ENCODE measurements around the gene KCNT1. TPM values are rescaled to one million over a fixed set of nuclear protein-coding genes. Genes with fewer than 3 reads are reported as not detected.
A peak's percentile ranks its signal among the peaks of the same experiment; 100 is the strongest.

The KCNT1 gene
- total and polyA plus RNA-seq, 2 donors (not counting 3 experiments of a cell fraction or from before 2014, with no cell fraction given) = not detected

DNA sequence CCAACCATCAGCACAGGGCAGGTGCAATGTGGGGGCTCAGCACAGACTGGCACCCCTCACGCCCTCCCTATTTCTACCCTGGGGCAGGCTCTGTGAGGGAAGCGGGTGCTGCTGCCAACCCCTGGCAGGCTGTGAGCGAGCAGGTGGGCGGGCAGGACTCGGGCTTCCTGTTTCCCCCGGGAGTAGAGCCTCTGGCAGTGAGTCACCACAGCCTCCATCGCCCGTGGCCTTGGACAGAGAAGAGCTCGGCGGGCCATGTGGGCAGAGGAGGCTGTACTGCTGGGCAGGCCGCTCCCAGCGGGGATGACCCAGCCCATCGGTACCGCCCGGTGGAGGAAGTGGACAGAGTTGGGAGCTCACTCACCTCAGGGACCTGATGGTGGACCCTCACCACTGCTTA is 16.6 kb downstream of the KCNT1 start:
- H3K4me3 ChIP-seq (replicated peaks in 1 of 3; ENCODE audit: insufficient read depth in 1 of 3, low read depth in 1 of 3, low read length in 3 of 3) = no peak overlapping the region
- peaks cover 6% of the 10 kb centered on the region for H3K4me1 ChIP-seq (ENCODE audit: control insufficient read depth, extremely low read depth, insufficient read depth, low read length)
- H2AFZ ChIP-seq (ENCODE audit: low read depth, low read length) = peak overlapping the region; percentile 39
- TF ChIP-seq, protein P1, sequence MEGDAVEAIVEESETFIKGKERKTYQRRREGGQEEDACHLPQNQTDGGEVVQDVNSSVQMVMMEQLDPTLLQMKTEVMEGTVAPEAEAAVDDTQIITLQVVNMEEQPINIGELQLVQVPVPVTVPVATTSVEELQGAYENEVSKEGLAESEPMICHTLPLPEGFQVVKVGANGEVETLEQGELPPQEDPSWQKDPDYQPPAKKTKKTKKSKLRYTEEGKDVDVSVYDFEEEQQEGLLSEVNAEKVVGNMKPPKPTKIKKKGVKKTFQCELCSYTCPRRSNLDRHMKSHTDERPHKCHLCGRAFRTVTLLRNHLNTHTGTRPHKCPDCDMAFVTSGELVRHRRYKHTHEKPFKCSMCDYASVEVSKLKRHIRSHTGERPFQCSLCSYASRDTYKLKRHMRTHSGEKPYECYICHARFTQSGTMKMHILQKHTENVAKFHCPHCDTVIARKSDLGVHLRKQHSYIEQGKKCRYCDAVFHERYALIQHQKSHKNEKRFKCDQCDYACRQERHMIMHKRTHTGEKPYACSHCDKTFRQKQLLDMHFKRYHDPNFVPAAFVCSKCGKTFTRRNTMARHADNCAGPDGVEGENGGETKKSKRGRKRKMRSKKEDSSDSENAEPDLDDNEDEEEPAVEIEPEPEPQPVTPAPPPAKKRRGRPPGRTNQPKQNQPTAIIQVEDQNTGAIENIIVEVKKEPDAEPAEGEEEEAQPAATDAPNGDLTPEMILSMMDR (IDR thresholded peaks at IDR 0.05; ENCODE audit: extremely low read depth in 1 of 2, insufficient read depth in 1 of 2, low read depth in 1 of 2, low read length in 2 of 2) = no peak
- TF ChIP-seq POLR2AphosphoS5 (IDR thresholded peaks at IDR 0.05; ENCODE audit: insufficient read depth, low read depth, low read length) (peak; percentile 36), MYC (IDR thresholded peaks at IDR 0.05; ENCODE audit: low read depth, low read length) (no peak), GATA2 (IDR thresholded peaks at IDR 0.05; ENCODE audit: insufficient read depth, insufficient read length, low read depth, low read length) (no peak), EZH2 (IDR thresholded peaks at IDR 0.05; ENCODE audit: borderline replicate concordance, low read depth, low read length, severe bottlenecking) (no peak), POLR2A (IDR thresholded peaks at IDR 0.05; ENCODE audit: low read depth, low read length) (no peak), FOS (IDR thresholded peaks at IDR 0.05; ENCODE audit: borderline replicate concordance, insufficient read depth, low read length) (peak; percentile 70), JUN (IDR thresholded peaks at IDR 0.05; ENCODE audit: borderline replicate concordance, insufficient read depth, insufficient read length, low read depth) (peak; percentile 21)
- TF ChIP-seq, protein P2, sequence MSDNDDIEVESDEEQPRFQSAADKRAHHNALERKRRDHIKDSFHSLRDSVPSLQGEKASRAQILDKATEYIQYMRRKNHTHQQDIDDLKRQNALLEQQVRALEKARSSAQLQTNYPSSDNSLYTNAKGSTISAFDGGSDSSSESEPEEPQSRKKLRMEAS (IDR thresholded peaks at IDR 0.05; ENCODE audit: insufficient read depth, insufficient read length) = no peak
- BruUV-seq (replicated peaks) = no TSS peak
- no peak overlapping the region for H3K9ac ChIP-seq (replicated peaks; ENCODE audit: extremely low read depth, insufficient read depth, low read length)
- dilution Hi-C loops (cut with MboI; ENCODE audit: extremely low pct_ligation_motif_present, low sequenced_read_pairs) = no loop called here
- H3K36me3 ChIP-seq (ENCODE audit: control insufficient read depth in 2 of 2, extremely low read depth in 1 of 2, insufficient read depth in 2 of 2, low read length in 2 of 2) = no peaks in the 10 kb centered on the region
- H3K79me2 ChIP-seq (ENCODE audit: control insufficient read depth, insufficient read depth, low read length) = no peaks in the 10 kb centered on the region
- no peaks in the 10 kb centered on the region for H4K20me1 ChIP-seq (replicated peaks; ENCODE audit: control insufficient read depth, extremely low read depth, insufficient read depth, low read length)
- intact Hi-C loops (cut with micrococcal nuclease) = no loop called here
- DNase-seq (ENCODE audit: low read depth, low spot score) (peak; percentile 56), FAIRE-seq (peak; percentile 85)
- no peaks in the 10 kb centered on the region for H3K9me3 ChIP-seq (replicated peaks; ENCODE audit: control insufficient read depth, insufficient read depth, low read length)
- no peak overlapping the region for H3K27ac ChIP-seq (ENCODE audit: insufficient read depth, low read depth, low read length)
- POLR2A ChIA-PET = no interaction called here
- H3K9me1 ChIP-seq (replicated peaks; ENCODE audit: control insufficient read depth, extremely low read depth, insufficient read depth, low read length) = no peaks in the 10 kb centered on the region
- CTCF ChIA-PET = interaction anchor here (0.8 to 1.7 kb wide), 4 partner anchors 11 to 242 kb away, joined by 3 to 4 read pairs (median 4); partner anchors contain the start of gene UBAC1
- H3K4me2 ChIP-seq (ENCODE audit: insufficient read depth, low read length) = no peak overlapping the region
- peaks cover 10 to 19% of the 10 kb centered on the region in 2 experiments for H3K27me3 ChIP-seq (ENCODE audit: control insufficient read depth in 2 of 2, insufficient read depth in 2 of 2, low read length in 2 of 2)
